Pancreas (tissue), 10 donors: ENCODE data around the gene SIAH3. TPM values are rescaled to one million over a fixed set of nuclear protein-coding genes. Genes with fewer than 3 reads are reported as not detected.

Experiments used
- ATAC-seq, 4 donors: fragments of 200-7000 bp; cut with Tn5 transposase; one replicate each; pipeline versions ENCODE4 v1.8.0 to v1.9.1; 2020; ENCODE audit warnings: mild to moderate bottlenecking in 4 of 4, moderate library complexity in 4 of 4
- DNase-seq, 6 donors: peaks; one replicate each; pipeline ENCODE4 v3.0.0-alpha.2; 2020
- FAIRE-seq: peaks from 2 replicates; lab custom pipeline; 2012; peaks lifted over from hg19 to GRCh38; lab: Jason Lieb, UNC
- H3K27ac ChIP-seq, 4 donors: fragments of 200-600 bp; sonication (generic); 1 replicate in 3 of 4; 2 replicates in 1 of 4; pipeline versions ENCODE4 v1.5.0 to v1.8.0; 2020
- H3K27me3 ChIP-seq, 4 donors: fragments of 200-600 bp; one replicate each; pipeline ENCODE4 v1.8.0; 2021
- H3K36me3 ChIP-seq, 3 donors: fragments of 200-600 bp; sonication (generic) in 1 of 3; one replicate each; pipeline versions ENCODE4 v1.5.0 to v1.8.0; 2020 to 2021
- H3K4me1 ChIP-seq, 3 donors: fragments of 200-600 bp; one replicate each; pipeline ENCODE4 v1.8.0; 2021
- H3K4me3 ChIP-seq, 4 donors: fragments of 200-600 bp; sonication (generic) in 2 of 4; one replicate each; pipeline versions ENCODE4 v1.5.0 to v1.8.0; 2020 to 2021
- H3K9me3 ChIP-seq, 4 donors: fragments of 200-600 bp; one replicate each; pipeline ENCODE4 v1.8.0; 2021
- WGBS, 2 donors: extraction: QIAGEN DNeasy Blood & Tissue Kit; methylation state at CpG; one replicate each; pipeline ENCODE4 v1.1.7; 2013; 5-methylcytosine and 5-hydroxymethylcytosine counted together
- intact Hi-C, 3 donors: fragments of 100-400 bp; cut with DNase I; formaldehyde crosslinking; loops; one replicate each; pipeline versions ENCODE4 v1.11.1 to v1.14.2; 2022
- polyA plus RNA-seq, 2 donors: library from polyadenylated mRNA; stranded (reverse); fragments of 200-250 nt; gene quantifications; one replicate each; pipeline ENCODE4 v1.2.3, GENCODE V29; 2013
- total RNA-seq, 6 donors: library from RNA; stranded (reverse); fragmentation: NEBNext Ultra II Directional in 4 of 6; extraction: Animal tissue kit (Norgen Biotek cat#: 25700) in 4 of 6; gene quantifications; one replicate each; pipeline versions ENCODE4 v1.2.1 to v1.2.4, GENCODE V29; 2021 to 2023
- TF ChIP-seq, protein P1 (sequence below), 4 donors: fragments of 200-600 bp; sonication (generic) in 3 of 4; IDR thresholded peaks; one replicate each; pipeline versions ENCODE4 v1.5.0 to v1.8.0; 2021; ENCODE audit warnings: antibody characterized with exemption in 4 of 4
- donor health status: healthy with polysubstance abuse.
- donor health status: DM: no; HTN: no; CAD: no; lungs with moderate emphysema.
- donor health status: DM: no; HTN: no; CAD: no.
- donor health status: control.
- donor health status: control.
- donor health status: Bipolar disorder and iron deficiency.
- donor health status: DM: yes; HTN: yes; CAD: no.
- donor health status: DM: no; HTN: no; CAD: no.
- donor health status: DM: no; HTN: no; CAD: no.
- donor health status: DM: yes; HTN: yes; CAD: no.

Gene SIAH3
- total and polyA plus RNA-seq, 8 donors, result 0.03 TPM; not detected in 7

DNA sequence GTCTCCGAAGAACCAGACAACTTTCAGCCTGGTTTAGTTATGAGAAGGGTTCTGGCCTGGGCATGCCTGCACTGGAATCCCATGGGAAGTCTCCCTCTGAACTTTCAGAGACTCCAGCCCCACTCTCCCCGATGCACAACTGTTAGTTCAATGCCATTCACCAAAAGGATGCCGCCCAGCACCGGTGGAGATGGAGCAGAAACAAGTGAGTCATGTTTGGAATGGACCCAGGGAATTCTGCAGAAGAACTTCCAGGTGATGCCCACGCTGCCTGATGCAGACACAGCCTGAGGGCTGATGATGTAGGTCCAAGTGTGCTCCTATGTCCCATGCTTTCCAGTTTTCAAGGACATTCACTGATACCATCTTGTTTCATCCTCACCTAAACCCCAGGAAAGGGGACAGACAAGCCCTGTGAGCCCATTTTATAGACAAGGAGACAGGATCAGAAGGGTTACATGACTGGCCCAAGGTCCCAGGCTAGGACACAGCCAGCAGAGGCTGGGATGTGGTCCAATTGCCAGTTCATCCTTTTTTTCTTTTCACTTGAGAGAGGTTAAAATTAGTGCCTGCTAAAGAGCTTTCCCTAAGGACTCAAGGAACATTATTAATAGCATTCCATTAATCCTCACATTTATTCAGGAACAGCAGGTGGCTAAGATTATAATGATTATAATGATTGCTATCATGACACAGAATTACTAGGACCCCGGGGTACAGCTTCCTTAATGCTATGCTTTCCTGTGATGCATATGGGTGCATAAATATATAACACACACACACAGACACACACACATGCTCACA, 39.5 kb downstream of the SIAH3 start:
- TF ChIP-seq, protein P1, sequence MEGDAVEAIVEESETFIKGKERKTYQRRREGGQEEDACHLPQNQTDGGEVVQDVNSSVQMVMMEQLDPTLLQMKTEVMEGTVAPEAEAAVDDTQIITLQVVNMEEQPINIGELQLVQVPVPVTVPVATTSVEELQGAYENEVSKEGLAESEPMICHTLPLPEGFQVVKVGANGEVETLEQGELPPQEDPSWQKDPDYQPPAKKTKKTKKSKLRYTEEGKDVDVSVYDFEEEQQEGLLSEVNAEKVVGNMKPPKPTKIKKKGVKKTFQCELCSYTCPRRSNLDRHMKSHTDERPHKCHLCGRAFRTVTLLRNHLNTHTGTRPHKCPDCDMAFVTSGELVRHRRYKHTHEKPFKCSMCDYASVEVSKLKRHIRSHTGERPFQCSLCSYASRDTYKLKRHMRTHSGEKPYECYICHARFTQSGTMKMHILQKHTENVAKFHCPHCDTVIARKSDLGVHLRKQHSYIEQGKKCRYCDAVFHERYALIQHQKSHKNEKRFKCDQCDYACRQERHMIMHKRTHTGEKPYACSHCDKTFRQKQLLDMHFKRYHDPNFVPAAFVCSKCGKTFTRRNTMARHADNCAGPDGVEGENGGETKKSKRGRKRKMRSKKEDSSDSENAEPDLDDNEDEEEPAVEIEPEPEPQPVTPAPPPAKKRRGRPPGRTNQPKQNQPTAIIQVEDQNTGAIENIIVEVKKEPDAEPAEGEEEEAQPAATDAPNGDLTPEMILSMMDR (IDR thresholded peaks at IDR 0.05), result no peak
- ATAC-seq (no peak), FAIRE-seq (no peak), DNase-seq (no peak)
- WGBS, 2 donors, result 53 to 73% methylated on average over 6 of the region's 6 CpGs
- H3K27ac ChIP-seq, result no peak overlapping the region
- no peaks in the 10 kb centered on the region for H3K27me3 ChIP-seq
- no peak overlapping the region for H3K4me3 ChIP-seq
- H3K9me3 ChIP-seq, result no peaks in the 10 kb centered on the region
- intact Hi-C loops, result no loop called here
- no peaks in the 10 kb centered on the region for H3K4me1 ChIP-seq
- no peaks in the 10 kb centered on the region for H3K36me3 ChIP-seq

DNA sequence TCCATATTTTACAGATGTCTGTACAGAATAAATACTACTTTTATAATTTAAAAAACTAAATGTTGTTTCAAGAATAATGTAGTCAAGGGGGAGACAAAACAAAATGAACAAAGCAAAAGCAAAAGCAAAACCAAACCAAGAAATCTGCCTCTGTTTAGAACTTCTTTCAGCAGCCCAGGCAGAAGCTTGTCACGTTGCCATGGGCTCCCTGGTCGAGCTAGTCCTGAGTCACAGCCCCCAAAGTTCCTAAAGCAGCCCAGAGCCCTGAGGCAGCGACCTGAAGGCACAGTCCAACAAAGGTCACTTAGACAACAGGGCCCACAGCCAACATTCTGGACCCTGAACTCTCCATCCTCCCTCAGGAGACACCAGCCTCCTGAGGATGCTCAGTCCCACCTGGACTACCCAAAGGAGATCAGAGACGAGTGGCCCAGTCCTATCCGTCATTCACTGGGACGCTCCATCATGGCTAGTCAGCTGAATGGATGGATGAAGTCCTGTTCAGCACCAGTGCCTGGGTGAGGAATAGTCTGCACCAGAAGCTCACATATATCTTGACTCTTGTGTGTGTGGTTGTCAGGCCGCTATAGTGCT, 41.7 kb downstream of the SIAH3 start:
- WGBS, 2 donors, result 58 to 78% methylated on average over 7 of the region's 7 CpGs
- ATAC-seq, result no peak

DNA sequence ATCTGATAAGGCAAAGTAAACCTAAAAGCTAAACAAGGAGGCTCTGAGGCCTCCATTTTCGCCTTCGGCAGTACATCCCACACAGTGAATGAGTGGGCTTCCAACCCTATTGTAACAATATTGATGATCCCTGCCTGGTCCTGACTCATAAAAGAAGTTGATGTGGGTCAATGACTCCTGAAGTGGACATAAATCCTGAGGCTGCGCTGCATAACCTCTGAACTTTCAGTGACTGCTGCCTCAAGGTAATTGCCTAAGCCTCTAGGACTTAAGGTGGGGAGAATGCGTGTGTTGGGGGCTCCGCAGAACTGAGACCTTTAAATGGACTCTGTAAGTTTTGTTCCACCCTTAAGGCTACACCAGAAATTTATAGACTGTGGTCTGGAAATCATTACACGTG, 42.6 kb downstream of the SIAH3 start:
- intact Hi-C loops, result loop anchor here in 1 of 3 donors (10.0 kb wide), 1 partner anchor 346 kb away; no protein-coding TSS in a partner anchor
- WGBS, 2 donors, result 88 to 90% methylated on average over 6 of the region's 6 CpGs

More for the DNA sequence above, 41.7 kb downstream of the SIAH3 start:
- no peak for FAIRE-seq
- intact Hi-C loops, result loop anchor here in 1 of 3 donors (10.0 kb wide), 1 partner anchor 345 kb away; no protein-coding TSS in a partner anchor
- no peak for DNase-seq
- no peaks in the 10 kb centered on the region for H3K27me3 ChIP-seq
- H3K4me1 ChIP-seq, result no peaks in the 10 kb centered on the region
- H3K9me3 ChIP-seq, result no peaks in the 10 kb centered on the region
- no peak overlapping the region for H3K27ac ChIP-seq
- no peaks in the 10 kb centered on the region for H3K36me3 ChIP-seq
- TF ChIP-seq, protein P1 (IDR thresholded peaks at IDR 0.05), result no peak
- H3K4me3 ChIP-seq, result no peak overlapping the region

DNA sequence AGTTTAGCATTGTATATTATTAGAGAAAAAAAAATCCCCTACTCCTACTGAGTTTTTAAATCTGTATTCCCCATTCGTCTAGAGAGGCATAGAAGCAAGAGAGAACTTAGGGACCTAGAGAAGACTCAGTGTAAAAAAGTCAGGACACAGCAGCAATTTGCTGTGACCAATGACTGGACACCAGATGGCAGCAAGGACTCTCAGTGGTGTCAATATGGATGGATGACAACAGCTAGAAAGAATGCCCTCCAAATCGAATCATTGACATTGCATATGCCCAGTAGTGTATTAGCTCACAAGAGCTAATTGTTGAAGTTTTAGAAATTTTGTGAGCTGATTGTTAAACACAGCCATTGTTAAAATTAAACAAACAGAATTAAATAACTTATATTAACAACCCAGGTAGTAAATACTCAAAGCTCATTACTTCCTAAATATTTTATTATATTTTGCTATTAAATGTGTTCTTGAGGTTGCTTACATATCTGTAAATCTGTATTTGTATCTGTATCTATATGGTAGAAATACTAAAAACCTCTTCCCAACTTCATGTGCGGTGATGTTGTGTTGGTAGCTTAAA, 43.9 kb downstream of the SIAH3 start:
- no peaks in the 10 kb centered on the region for H3K9me3 ChIP-seq
- ATAC-seq (peak in 3 of 4 donors; percentile 68 to 84 (median 70)), FAIRE-seq (no peak), DNase-seq (peak in 2 of 6 donors; percentile 28)
- 38 to 48% methylated on average over 3 of the region's 3 CpGs for WGBS, 2 donors
- H3K36me3 ChIP-seq, result no peaks in the 10 kb centered on the region
- no peak overlapping the region for H3K4me3 ChIP-seq
- intact Hi-C loops, result loop anchor here in 1 of 3 donors (10.0 kb wide), 1 partner anchor 347 kb away; no protein-coding TSS in a partner anchor
- no peaks in the 10 kb centered on the region for H3K27me3 ChIP-seq
- no peak overlapping the region for H3K27ac ChIP-seq
- no peaks in the 10 kb centered on the region for H3K4me1 ChIP-seq
- TF ChIP-seq, protein P1 (IDR thresholded peaks at IDR 0.05), result peak in 2 of 4 donors; percentile 14 to 31

More for the DNA sequence above, 42.6 kb downstream of the SIAH3 start:
- Histone ChIP-seq H3K27me3 (no peaks in the 10 kb centered on the region), H3K4me1 (no peaks in the 10 kb centered on the region), H3K9me3 (no peaks in the 10 kb centered on the region), H3K27ac (no peak overlapping the region), H3K4me3 (no peak overlapping the region), H3K36me3 (no peaks in the 10 kb centered on the region)
- FAIRE-seq (no peak), DNase-seq (no peak), ATAC-seq (no peak)
- TF ChIP-seq, protein P1 (IDR thresholded peaks at IDR 0.05), result no peak
